ENCODE data around the gene METTL26.

The METTL26 gene

GRCh38 chr16:637081-638018, 1.2 kb upstream of the METTL26 start:
- DNase-seq = peak; percentile 46

- DNase-seq = no peak
Measured at GRCh38 chr16:635573-636205, 416 bp downstream of the METTL26 start.

GRCh38 chr16:634996-635395, 1.1 kb downstream of the METTL26 start:
- no peak for DNase-seq

DNA sequence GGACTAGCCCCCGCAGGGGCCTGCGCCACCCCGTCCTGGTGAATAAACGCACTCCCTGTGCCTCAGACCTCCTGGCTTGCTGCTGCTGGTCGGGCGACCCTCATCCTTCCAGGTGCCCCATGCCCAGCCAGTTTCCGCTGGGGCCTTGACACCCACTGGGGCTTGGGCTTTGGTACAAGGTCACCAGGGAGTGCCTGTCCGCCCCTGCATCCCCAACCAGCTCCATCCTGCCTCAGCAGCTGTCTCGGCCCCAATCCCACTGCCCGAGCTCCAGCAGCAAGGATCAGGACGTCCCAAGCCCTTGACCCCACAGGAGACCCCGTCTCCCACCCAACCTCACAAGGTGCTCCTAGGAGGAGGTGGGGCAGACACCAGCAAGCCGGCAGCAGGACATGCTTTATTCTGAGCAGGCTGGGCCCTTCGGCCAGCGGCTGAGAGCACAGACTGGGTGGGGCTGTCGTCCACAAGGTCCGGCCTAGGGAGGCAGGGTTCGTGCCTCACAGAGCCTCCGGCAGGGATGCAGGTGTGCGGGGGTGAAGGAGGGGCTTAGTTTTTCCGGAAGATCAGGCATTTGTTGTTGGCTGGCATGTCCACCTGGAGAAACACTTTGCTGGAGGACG, 1.9 kb downstream of the METTL26 start:
- DNase-seq = no peak

GRCh38 chr16:633336-634050, 2.6 kb downstream of the METTL26 start:
- no peak for DNase-seq

DNA sequence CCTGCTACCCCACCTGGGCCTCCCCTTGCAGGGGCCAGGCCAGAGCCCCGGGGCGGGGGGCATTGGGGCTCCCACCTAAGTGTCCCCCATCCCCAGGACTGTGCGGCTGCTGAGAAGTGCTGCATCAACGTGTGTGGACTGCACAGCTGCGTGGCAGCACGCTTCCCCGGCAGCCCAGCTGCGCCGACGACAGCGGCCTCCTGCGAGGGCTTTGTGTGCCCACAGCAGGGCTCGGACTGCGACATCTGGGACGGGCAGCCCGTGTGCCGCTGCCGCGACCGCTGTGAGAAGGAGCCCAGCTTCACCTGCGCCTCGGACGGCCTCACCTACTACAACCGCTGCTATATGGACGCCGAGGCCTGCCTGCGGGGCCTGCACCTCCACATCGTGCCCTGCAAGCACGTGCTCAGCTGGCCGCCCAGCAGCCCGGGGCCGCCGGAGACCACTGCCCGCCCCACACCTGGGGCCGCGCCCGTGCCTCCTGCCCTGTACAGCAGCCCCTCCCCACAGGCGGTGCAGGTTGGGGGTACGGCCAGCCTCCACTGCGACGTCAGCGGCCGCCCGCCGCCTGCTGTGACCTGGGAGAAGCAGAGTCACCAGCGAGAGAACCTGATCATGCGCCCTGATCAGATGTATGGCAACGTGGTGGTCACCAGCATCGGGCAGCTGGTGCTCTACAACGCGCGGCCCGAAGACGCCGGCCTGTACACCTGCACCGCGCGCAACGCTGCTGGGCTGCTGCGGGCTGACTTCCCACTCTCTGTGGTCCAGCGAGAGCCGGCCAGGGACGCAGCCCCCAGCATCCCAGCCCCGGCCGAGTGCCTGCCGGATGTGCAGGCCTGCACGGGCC, 3.4 kb downstream of the METTL26 start:
- no peak for DNase-seq

DNA sequence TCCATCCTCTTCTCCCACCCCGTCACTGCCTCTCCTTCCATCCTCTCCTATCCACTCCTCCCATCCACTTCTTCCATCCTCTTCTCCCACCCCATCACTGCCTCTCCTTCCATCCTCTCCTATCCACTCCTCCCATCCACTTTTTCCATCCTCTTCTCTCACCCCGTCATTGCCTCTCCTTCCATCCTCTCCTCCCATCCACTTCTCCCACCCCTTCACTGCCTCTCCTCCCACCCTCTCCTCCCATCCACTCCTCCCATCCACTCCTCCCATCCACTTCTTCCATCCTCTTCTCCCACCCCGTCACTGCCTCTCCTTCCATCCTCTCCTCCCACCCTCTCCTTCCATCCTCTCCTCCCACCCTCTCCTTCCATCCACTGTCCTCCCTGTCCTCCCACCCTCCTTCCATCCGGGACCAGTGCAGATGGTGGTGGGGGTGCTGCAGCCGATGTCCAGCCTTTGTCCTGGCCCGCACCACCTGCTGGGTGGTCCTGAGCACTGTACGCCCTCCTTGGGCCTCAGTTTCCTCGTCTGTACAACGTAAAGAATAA, 4.2 kb downstream of the METTL26 start:
- DNase-seq = no peak

DNA sequence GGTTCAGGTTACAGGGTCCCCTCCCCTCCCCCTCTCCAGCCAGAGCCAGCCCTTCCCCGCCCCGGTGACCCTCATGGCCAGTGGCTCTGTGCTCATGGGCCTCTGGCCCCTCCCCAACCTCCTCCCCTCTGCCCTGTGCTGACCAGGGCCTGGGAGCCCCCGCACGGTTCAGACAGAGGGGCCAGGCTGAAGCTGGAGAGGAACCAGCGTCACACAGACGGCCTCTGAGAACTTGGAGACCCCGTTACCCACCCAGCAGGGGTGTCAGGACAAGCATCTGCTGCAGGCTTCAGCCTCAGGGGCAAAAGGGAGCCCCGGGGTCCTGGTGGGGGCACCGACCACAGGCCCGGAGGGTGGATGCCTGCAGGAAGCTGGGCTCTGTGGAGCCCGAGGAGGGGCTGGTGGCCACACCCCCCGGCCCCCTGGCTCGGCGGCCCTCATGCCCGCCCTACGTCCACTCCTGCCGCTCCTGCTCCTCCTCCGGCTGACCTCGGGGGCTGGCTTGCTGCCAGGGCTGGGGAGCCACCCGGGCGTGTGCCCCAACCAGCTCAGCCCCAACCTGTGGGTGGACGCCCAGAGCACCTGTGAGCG, 5.2 kb downstream of the METTL26 start, which contains the start of gene WFIKKN1:
Gene WFIKKN1 (plus strand): TSS at position 171 of the 591 bp plus-strand sequence. CDS start 269 bp downstream, at position 440.
- no peak for DNase-seq

DNA sequence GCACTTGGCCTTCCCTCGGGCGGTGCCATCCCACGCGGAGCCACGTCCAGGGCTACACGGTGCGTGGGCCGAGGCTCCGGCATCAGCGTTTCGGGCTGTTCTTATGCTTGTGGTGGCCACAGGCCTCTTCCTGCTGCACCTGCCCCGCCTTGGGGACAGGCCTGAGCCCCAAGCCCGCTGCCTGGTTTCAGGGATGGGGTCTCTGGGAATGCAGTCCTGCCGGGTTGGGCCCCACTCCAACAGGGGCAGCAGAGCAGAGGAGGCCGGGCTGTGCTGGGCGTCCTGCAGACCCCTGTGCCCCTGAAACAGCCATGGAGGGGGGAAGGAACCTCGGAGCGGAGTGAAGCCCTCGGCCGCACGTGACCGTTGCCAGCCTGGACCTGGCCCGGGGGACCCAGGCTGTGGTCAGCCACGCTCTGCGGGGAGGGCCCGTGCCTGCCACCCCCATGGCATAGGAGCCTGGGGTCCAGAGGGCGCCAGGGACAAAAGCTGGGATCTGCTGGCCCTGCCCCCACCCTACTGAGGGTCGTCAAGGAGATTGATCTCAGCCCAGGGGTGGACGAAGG, 5.8 kb downstream of the METTL26 start:
- DNase-seq = no peak

DNA sequence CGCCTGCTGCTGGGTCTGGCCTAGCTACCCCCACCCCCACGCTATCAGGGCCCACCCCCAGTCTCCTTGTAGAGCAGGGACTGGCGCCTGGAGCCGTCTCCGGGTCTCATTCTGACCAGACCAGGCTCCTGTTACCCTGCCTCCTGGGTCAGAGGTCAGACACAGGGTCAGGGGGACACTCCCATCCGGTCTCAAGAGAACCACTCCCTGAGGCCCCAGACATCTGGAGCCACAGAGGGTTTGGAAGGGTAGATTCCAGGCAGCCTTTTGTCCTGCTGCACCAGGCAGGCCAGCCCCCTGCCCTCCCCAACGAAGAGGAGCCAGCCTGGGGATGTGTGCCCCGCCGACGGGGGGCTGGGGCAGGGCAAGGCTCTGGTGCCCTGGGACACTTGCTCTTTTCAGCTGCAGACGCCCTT, 6.3 kb downstream of the METTL26 start:
- no peak for DNase-seq

- no peak for DNase-seq
Measured at GRCh38 chr16:629185-629832, 6.8 kb downstream of the METTL26 start.

- DNase-seq = no peak
Measured at GRCh38 chr16:628321-629061, 7.6 kb downstream of the METTL26 start.

DNA sequence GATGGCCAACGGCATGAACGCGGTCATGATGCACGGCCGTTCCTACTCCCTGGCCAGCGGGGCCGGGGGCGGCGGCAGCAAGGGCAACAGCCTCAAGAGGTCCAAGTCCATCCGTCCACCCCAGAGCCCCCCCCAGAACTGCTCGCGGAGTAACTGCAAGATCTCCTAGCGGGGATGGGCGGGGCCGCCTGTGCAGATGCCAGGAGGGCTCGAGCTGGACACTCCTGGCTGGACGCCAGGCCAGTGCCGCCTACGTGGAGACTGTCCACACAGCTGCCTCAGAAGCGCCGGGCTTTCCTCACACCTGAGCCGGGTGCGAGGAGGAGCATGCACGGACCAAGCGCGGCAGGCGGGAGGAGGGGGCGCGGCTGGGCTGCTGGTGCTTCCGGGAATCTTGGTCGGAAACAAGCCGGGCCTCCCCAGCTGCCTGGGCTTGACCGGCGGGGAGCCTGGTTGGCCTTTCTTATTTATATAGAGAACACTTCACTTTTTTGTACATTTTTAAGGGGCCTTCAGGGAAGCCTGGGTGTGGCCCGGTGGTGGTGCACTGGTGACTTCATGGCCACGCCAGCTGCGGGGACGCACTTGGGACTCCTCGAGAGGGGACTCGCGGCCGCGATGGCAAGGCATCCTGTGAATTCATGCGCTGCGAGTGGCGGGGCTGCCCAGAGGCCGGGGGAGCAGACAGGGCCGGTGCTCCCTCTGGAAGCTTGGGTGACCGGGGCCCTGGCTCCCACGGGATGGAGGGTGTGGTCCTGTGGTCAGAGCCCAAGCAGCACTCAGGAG, 8.5 kb downstream of the METTL26 start:
- no peak for DNase-seq

- DNase-seq = no peak
Measured at GRCh38 chr16:626787-627453, 9.2 kb downstream of the METTL26 start.

DNA sequence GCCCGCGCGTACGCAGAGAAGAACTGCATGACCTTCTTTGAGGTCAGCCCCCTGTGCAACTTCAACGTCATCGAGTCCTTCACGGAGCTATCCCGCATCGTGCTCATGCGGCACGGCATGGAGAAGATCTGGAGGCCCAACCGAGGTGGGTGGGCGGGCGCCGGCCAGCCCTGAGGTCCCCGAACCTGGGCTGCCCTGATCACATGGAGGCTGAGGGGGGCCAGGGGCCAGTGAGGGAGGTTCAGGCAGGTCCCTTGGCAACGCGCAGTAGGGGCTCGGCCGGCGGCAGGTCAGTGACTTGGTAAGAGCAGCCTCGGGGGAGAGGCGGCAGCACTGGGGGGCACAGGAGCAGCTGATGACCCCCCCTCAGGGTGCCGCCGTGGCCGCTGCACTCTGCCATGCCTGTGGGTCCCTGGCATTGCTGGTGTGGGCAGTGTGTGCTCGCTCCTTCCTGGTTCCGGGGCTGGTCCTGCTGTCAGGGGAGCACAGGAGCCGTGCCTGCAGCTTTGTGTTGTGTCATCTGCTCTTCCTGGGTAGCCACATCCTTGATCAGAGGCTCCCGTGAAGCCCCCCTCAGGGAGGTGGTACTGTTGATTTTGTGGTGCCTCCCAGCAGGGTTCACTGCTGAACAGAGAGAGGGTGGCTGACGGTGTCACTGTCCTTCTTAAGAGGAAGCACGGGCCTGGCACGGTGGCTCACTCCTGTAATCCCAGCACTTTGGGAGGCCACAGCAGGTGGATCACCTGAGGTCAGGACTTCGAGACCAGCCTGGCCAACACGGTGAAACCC, 9.9 kb downstream of the METTL26 start:
- DNase-seq = no peak

DNA sequence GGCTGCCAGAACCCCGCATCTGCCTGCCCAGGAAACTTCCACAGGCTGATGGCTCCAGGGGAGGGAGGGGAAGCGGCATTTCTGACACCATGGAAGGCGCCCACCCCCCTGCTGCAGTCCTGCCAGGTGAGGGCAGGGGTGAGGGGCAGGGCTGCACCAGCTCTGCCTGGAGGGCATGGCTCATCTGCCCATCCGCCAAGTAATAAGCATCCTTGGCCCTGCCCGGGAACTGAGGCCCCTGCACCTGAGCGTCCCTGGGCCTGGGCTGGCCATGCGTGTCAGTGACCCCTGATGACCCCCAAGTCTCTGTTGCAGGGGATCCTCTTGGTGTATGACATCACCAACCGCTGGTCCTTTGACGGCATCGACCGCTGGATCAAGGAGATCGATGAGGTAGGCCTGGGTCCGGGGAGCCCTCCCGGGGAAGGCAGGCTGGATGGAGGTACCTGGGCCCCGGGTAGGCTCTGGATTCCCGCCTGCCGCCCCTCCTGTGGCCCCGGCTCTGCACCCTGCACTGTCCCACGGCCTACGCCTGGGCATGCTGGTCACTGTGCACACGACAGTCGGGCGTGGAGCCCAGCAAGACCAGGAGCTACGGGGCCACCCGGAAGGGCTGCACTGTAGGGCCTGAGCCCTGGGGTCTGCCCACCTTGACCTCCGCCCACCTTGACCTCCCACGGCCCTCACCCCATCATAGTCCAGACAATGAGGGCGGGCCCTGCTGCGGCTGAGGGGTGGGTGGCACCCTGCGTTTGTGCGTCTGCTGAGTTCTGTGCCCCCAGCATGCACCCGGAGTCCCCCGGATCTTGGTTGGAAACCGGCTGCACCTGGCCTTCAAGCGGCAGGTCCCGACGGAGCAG, 10.8 kb downstream of the METTL26 start:
- DNase-seq = no peak

Measured in MV-4-11 (cell line).